ENCODE results near the gene AK4.

GRCh38 chr1:65147424-65148177 is 402 bp upstream of the AK4 start:
- TF ChIP-seq CTCF (IDR thresholded peaks at IDR 0.05) (no peak), POLR2A (IDR thresholded peaks at IDR 0.05) (no peak), EP300 (IDR thresholded peaks at IDR 0.05) (no peak)

All from upper lobe of left lung (tissue), 4 donors.